ENCODE results near the gene CORO2A.

The CORO2A gene, protein sequence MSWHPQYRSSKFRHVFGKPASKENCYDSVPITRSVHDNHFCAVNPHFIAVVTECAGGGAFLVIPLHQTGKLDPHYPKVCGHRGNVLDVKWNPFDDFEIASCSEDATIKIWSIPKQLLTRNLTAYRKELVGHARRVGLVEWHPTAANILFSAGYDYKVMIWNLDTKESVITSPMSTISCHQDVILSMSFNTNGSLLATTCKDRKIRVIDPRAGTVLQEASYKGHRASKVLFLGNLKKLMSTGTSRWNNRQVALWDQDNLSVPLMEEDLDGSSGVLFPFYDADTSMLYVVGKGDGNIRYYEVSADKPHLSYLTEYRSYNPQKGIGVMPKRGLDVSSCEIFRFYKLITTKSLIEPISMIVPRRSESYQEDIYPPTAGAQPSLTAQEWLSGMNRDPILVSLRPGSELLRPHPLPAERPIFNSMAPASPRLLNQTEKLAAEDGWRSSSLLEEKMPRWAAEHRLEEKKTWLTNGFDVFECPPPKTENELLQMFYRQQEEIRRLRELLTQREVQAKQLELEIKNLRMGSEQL

DNA sequence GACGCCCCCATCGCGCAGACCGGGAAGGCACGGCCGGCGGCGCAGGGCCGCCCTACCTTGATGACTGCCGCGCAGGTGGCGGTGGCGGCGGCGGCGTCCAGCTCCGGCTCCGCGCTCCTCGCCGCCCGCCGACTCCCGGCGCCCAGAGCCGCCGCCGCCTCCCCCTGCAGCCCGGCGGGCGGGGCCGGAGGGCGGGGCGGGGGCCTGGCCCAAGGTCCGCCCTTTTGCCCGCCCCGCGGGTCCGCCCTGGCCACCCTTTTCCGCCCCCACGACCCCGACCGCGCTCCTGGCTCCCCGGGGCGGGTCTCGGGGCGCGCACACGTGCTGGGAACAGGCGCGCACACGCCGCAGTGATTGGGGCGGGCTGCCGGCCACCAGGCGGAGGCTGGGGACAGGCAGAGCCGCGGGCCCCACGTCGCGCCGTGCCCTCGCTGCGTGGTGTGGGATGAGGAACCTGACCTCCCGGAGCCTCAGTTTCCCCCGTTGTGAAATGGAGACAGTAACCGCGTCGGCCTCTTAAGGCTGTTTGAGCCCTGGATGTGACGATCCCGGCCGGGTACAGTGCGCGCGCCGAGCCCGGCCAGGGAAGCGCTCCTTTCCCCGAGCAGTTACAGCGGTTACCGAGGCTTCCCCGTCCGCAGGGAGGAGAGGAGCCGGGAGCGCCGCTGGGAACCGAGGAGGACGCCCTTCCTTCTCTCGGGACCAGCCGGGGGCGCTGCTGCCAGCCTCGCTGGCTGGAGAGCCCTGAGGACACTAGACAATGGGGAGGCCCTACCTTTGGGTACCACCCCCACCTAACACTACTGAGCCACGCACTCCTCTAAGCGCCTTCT is at the start of gene CORO2A:
Gene CORO2A (minus strand): TSS at position 135 of the 833 bp plus-strand sequence. CDS start 34,977 bp downstream, outside the sequence.
- DNase-seq (ENCODE audit: low read depth in 3 of 3): peak; percentile 30 to 78 (median 49)

DNA sequence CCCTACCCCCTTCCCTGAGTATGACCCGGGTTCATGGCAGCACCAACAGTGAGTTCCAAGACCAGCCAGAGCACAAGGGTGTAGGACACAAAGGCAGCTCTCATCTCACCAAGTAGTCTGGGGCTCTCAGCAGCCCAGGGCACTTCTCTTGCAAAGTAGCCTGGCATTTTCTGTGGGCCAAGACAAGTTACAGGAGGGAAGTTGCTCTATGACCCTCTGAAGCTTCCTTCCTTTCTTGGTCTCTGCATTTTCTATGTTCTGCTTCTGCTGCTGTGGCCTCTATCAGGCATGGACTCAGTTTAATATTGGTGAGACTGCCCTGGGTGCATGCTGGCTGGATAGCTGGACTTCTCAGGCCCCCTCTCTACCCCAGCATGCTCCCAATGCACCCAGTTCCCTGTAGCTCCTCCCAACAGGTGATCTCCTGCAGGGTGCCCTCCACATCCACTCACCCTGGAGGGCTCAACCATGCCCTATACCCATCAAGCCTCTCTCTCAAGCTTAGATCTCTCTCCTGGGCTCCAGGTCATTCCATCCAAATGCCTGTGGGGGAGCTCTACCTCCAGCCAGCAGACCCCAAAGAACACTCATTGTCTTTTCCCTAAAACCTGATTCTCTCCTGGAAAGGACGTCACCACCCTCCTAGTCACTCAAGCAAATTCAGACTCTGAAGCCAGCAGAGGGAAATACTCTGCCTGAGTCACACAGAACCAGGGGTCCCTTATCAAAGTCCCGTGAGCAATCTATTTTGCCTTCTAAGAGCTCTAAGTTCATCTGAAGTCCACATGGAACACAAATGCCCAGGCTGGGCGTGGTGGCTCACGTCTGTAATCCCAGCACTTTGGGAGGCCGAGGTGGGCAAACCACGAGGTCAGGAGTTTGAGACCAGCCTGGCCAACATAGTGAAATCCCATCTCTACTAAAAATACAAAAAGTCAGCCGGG is 49.2 kb upstream of the CORO2A start:
- DNase-seq (ENCODE audit: low read depth in 3 of 3): no peak

DNA sequence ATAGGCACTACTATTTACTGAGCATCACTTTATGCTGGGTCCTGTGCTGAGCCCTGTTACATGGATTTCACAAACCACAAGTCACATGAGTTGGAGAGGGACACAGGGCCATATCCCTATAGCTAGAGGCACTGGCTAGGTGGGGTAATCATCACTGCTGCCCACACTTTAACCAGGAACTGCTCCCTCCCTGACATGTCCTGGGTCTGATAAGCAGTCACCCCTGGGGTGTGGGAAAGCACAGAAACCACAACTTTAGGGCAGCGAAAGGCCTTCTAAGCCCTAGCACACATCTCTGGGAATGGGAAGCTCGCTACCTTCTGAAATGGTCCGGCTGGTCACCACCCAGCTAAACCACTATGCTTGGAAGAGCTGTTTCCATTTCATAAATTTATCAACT is 48.0 kb upstream of the CORO2A start:
- no peak for DNase-seq (ENCODE audit: low read depth in 3 of 3)

DNA sequence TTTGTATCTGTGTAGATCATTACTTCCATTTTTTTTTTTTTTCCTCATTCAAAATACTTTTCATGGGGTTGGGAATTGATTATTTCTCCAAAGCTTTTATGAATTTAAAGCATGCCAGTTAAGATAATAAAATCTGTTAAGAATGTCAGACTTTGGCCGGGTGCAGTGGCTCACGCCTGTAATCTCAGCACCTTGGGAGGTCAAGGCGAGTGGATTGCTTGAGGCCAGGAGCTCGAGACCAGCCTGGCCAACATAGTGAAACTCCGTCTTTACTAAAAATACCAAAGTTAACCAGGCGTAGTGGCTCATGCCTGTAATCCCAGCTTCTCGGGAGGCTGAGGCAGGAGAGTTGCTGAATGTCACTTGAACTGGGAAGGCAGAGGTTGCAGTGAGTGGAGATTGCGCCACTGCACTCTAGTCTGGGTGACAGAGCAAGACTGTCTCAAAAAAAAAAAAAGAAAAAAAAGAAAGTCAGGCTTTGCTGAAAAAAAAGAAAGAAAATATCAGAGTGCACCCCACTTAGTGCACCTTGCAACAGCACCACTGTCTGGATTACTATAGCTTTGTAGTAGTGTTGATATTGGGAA is 44.6 kb upstream of the CORO2A start:
- no peak for DNase-seq (ENCODE audit: low read depth in 3 of 3)

DNA sequence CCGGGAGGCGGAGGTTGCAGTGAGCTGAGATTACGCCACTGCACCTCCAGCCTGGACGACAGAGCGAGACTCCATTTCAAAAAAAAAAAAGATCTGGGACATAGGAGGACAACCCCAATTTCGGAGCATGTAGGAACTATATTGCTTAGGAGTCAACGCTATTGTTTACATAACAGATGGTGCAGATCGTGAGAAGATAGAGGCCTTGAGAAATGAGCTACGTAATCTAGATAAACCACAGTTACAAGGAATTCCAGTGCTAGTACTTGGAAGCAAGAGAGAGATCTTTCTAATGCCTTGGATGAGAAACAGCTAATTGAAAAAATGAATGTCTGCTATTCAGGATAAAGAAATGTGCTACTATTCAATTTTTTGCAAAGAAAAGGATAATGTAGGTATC is 42.7 kb upstream of the CORO2A start:
- DNase-seq (ENCODE audit: low read depth in 3 of 3): no peak

DNA sequence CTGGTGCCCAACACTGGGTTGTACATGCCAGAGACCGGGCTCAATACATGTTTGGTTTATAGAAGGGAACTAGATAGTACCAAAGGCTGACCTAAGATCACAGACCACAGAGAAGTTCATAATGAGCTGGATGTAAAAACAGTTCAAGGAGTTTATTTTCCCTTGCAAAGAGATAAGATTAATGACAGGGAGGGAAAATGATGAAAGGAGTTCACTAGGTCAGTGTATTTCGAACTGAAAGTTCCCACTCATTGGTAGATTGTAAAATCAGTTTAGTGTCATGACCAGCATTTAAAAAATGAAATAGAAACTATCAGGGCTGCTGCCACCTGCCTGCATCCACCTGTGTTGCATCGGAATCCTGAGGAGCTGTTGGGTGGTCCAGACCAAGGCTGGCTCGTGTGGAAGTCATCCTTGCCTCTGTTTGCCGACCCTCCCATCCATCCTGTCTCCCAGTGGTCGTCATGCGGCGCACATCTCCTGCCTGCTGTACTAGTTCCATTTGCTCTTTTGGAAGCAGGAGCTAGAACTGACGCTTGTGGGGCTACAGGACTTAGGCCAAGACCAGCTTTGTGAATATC is 41.9 kb upstream of the CORO2A start:
- no peak for DNase-seq (ENCODE audit: low read depth in 3 of 3)

DNA sequence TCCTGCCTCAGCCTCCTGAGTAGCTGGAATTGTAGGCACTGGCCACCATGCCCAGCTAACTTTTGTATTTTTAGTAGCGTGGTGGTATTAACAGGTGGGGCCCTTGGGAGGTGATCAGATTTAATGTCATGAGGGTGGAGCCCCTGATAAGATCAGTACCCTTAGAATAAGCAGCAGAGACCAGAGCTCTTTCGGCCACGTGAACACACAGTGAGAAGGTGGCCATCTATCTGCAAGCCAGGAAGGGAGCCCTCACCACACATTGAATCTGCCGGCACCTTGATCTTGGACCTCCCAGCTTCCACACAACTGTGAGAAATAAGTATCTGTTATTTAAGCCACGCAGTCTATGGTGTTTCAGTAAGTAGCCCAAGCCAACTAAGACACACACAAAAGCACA is 40.5 kb upstream of the CORO2A start:
- no peak for DNase-seq (ENCODE audit: low read depth in 3 of 3)

DNA sequence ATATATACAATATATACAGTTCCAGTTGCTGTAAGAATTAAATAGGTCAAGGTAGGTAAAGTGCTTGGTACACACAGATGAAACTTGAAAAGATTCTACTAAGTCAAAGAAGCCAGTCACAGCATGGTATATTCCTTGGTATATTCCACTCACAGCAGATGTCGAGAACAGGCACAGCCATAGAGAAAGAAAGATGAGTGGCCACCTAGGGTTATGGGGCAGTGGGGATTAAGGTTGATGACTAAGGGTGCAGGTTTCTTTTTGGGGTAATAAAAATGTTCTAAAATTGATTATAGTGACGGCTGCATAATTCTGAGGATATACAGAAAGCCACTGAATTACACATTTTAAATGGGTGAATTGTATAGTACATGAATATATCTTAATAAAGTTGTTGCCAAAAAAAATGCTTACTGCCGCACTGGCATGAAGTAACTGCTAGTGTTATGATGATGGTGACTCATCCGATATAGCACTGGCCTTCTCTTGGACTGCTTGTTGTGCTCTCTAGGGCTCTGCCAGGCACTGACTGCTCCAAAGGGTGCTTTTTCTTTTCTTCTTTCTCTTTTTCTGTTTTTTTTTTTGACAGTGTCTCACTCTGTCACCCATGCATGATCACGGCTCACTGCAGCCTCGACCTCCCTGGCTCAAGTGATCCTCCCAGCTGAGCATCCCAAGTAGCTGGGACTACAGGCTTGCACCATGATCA is 39.5 kb upstream of the CORO2A start:
- no peak for DNase-seq (ENCODE audit: low read depth in 3 of 3)

DNA sequence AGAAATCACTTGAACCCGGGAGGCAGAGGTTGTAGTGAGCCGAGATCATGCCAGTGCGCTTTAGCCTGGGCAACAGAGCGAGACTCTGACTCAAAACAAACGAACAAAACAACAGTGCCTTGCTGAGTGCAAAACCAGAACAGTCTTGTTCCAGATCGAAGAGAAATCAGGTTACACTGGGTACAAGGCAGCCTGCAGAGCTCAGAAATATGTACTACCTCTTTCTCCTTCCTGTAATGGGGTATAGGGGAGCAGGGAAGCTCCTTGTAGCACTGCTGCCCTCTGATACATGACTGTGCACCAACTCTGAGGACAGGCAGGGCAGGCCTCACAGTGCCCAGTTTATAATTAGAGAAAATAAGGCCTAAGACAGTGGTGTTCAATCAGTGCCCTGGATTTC is 38.4 kb upstream of the CORO2A start:
- DNase-seq (ENCODE audit: low read depth in 3 of 3): no peak

DNA sequence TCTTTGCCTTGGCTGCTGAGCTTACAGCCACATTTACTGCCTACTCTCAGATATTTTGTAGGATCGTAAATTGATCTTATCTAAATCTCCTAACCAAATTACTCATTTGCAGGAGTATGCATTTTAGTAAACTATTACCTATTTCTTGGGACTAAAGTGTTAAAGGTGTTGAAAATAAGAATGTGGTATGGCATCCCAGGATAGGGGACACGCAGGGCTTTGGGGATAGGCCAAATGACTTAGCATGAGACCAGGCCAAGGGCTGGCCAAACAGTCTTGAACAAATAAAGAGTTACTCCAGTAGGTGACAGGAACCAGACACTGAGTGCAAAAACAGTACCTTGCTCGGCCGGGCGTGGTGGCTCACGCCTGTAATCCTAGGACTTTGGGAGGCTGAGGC is 37.9 kb upstream of the CORO2A start:
- DNase-seq (ENCODE audit: low read depth in 3 of 3): no peak

DNA sequence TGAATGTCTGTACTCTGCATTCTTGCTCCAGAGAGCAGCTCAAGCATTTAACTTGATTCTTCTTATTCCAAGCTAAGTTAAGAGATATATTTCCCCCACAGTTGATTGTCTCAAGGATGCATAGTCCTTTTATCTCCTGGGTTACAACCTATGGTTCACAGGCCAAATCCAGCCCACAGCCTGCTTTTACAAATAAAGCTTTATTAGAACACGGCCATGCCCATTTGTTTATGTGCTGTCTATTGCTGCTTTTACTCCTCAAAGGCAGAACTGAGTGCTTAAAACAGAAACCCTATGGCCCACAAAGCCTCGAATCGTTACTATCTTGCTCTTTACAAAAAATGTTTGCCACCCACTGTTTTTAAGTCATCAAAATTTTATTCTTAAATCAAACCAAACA is 37.2 kb upstream of the CORO2A start:
- no peak for DNase-seq (ENCODE audit: low read depth in 3 of 3)

DNA sequence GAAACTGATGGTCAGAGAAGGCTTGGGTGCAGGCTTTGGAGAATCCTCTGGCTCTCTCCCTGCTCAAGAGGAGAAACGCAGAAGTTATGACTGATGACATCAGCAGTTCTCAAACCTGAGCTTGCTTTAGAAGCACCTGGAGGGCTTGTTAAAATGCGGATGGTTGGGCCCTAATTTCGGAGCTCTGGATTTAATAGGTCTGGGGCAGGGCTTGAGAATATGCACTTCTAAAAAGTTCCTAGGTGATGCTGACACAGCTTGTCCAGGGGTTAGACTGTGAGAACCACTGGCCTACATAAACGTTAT is 36.6 kb upstream of the CORO2A start:
- no peak for DNase-seq (ENCODE audit: low read depth in 3 of 3)

DNA sequence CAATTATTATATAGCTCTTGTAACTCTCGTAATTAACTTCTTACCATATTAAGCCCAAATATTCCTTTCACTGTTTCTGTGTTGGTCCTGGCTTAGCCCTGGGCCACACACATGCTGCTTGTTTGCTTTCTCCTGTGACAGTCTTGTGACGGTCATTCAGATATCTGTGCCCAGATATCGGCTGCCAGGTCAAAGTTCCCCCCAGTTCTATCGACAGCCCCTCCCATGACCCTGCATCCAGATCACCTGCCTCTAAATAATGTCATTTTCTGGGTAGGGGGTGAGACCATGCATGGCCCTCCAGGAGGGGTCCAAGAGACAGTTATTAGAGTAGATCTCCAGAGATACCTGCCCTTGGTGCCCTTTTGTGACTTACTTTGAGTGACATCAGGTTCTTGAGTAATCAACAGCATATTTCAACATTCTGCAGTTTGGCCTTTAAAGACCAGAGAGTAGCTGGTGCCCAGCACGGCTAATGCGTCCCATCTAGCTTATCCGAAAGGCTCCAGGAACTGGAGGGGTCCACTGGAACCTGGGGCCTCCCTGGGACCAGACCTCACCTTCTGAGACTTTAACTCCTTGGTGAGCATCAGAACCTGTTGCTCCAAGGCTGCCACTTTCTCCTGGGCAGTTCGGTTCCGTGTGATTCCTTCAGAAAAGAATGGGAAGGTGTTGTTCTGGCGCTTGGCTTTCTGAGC is 36.1 kb upstream of the CORO2A start:
- DNase-seq (ENCODE audit: low read depth in 3 of 3): no peak

DNA sequence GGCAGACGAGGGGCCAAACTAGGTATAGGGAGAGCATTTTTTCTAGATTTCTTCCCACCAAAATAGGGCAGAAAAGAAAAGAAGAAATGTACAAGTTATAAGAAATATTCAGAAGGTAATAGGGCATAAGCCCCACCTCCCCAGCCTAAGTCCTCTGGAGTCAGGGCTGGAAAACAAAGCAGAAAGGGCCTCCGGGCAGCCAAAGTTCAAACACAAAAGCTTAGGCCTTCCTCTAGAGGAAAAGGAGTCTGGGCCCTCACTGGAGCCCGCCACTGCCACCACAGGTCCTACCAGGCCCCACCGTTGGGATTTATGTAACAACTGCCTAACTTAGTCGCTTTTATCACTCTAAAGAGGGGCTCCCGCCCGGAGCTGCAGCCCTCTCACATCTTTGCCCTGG is 35.4 kb upstream of the CORO2A start:
- no peak for DNase-seq (ENCODE audit: low read depth in 3 of 3)

DNA sequence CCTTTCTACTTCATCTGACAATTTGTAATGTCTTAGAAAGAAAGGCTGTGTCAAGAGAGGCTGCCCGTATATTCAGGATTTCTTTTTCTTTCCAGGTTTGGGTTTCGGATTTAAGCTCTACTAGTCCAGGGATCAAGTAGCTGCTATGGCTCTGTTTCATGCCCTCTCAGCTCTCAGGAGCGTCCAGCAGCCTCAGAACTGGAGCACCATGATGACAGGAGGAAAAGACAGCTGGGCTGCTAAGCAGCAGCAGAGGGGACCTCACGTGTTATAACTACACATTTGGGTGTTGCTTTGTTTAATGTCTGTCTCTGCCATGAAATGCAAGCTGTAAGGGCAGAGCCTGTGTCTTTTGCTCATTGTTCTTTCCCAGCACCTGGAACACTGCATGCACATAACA is 34.5 kb upstream of the CORO2A start:
- DNase-seq (ENCODE audit: low read depth in 3 of 3): no peak

DNA sequence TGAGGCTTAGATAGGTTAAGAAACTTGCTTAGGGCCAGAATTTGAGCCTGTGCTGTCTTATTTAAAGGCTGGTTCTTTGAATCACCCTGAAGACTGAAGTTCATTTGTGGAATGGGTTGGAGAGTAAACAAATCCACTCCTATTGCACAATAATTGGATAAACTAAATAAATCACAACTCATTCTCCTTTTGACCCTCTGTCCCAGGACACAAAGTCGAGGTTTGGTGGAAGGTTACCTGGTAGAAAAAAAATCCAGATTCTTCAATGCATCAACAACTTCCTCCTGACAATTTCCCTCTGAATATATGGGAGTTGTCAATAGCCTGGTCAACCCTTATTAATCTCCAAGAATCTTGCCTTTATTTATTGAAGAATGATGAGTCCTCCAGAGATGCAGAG is 34.1 kb upstream of the CORO2A start:
- DNase-seq (ENCODE audit: low read depth in 3 of 3): no peak

DNA sequence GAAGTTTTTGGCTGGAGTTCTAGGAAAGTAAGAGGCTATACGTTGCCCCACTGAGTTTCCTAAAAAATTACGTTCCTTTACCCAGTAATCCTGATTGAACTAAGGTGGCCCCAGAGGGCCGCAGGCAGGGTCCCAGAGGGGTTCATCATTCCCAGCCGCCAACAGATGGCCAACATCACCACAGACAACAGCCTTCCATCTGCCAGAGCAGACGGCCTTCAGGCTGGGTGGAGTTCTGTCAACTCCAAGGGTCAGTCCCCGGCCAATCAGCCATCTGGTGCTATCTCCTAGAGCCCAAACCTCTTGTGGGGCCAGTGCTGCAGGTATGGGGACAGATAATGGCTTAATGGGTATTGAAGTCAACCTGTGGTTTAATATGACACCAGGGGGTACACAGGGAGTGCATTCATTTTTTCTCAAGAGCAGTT is 32.6 kb upstream of the CORO2A start:
- DNase-seq (ENCODE audit: low read depth in 3 of 3): no peak

DNA sequence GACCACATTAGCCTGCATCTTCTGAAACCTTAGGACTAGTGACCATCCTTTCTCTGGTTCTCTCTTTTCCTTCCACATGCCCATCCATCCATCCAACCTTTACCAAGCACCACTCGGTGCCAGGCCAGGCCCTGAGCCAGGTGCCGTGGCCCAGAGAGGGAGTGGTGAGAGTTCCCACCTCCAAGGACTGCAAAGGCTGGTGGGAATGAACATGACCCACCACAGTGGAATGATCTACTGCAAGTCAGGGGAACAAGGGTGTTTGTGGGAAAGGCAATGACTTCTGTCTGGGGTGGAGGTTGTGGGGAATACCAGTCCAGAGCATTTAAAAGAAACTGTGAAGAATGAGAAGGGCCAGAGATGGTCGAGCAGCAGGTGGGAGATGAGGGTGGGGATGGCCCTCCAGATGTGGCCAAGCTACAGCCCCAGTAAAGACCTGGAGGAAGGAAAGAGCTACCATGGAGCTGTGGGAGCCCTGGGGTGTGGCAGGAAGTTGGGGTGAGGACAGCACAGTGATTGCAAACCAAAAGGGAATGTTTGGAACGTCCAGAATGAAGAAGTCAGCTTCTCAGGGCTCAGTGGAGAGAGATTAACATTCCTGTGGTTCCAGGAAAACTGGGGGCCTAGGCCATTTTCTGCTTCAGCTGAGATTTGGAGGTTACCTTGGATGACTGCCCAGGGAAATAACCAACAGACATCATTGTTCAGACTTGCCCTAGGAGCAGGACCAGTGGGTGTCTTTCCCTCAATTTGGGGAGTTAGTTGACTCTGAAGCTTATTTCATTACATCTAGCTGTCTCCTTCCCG is 30.7 kb upstream of the CORO2A start:
- no peak for DNase-seq (ENCODE audit: low read depth in 3 of 3)

DNA sequence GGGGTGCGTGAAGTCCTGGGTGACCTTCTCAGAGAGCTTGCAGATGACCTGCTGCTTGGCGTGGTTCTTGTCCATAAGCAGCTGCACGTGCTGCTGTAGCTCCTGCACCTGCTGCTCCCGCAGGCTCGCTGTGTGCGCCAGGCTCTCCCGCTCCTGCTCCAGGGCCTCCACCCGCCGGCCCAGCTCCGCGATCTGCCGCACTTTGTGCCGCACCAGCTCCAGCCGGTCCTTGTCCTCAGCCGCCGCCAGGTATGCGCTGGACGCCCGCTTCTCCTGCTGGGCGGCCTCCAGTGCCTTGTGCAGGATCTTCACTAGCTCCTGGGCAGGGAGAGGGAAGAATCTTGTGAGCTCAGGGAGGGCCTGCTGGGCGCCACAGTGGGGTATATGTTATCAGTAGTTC is 28.5 kb upstream of the CORO2A start:
- no peak for DNase-seq (ENCODE audit: low read depth in 3 of 3)

Data from stimulated activated CD4-positive, alpha-beta T cell treated with anti-CD3 and anti-CD28 coated beads, TNF-alpha, amount 100 ng/mL, for 24 hours (primary cell).